SK-N-SH (cell line): Measurements from ENCODE around the gene ASAH2. TPM values are rescaled to one million over a fixed set of nuclear protein-coding genes. Genes with fewer than 3 reads are reported as not detected.

ENCODE experiments used
- CTCF ChIA-PET: fragments of 300-600, 350-600 bp; formaldehyde crosslinking; extraction: SDS; loops from one replicate; lab custom pipeline; 2021; lab: Yijun Ruan, JAX
- POLR2A ChIA-PET: fragments of 350-600 bp; sonication (Branson Sonifier 250); formaldehyde crosslinking; extraction: SDS; loops from one replicate; lab custom pipeline; 2020; ENCODE audit warnings: antibody characterized with exemption, inconsistent platforms; lab: Yijun Ruan, JAX
- DNase-seq: peaks from one replicate; pipeline ENCODE4 v3.0.0; 2012
- H2AFZ ChIP-seq: fragments of 200-600 bp; sonication (generic); 2 replicates; pipeline ENCODE4 v1.8.1; 2016; ENCODE audit warnings: antibody characterized with exemption, mild to moderate bottlenecking, low read depth
- H3F3A ChIP-seq: fragments of 200-600 bp; sonication (generic); replicated peaks from 2 replicates; pipeline ENCODE3; 2016; ENCODE audit warnings: antibody characterized with exemption, mild to moderate bottlenecking; ENCODE audit not compliant: insufficient read depth
- H3K27ac ChIP-seq, 2 experiments: fragments of 200-500 bp in 1 of 2; fragments of 200-600 bp in 1 of 2; sonication (Bioruptor generic) in 1 of 2; sonication (generic), shearing (Covaris generic) in 1 of 2; 2 replicates each; pipeline versions ENCODE4 v1.5.1 to v1.6.1; 2014 to 2016; ENCODE audit warnings: low read depth in 2 of 2, inconsistent platforms in 1 of 2, low read length in 1 of 2, mild to moderate bottlenecking in 1 of 2, mixed read lengths in 1 of 2
- H3K27me3 ChIP-seq: fragments of 200-600 bp; sonication (generic), shearing (Covaris generic); 2 replicates; pipeline ENCODE4 v1.6.1; 2016; ENCODE audit warnings: mixed run types; ENCODE audit not compliant: insufficient read depth
- H3K36me3 ChIP-seq, 2 experiments: fragments of 200-500 bp in 1 of 2; fragments of 200-600 bp in 1 of 2; sonication (Bioruptor generic) in 1 of 2; sonication (generic) in 1 of 2; replicated peaks in 1 of 2; 2 replicates each; pipeline versions ENCODE3 to v1.5.1; 2014 to 2016; ENCODE audit warnings: low read length in 1 of 2, mild to moderate bottlenecking in 1 of 2; ENCODE audit not compliant: insufficient read depth in 2 of 2, control insufficient read depth in 1 of 2
- H3K4me1 ChIP-seq, 2 experiments: fragments of 200-500 bp in 1 of 2; fragments of 200-600 bp in 1 of 2; sonication (Bioruptor generic) in 1 of 2; sonication (generic), shearing (Covaris generic) in 1 of 2; 2 replicates each; pipeline versions ENCODE4 v1.5.1 to v1.6.1; 2014 to 2016; ENCODE audit warnings: low read depth in 1 of 2, low read length in 1 of 2, mixed run types in 1 of 2; ENCODE audit not compliant: insufficient read depth in 2 of 2, control insufficient read depth in 1 of 2
- H3K4me2 ChIP-seq: fragments of 200-600 bp; sonication (generic), shearing (Covaris generic); 2 replicates; pipeline ENCODE4 v1.6.1; 2017; ENCODE audit warnings: mixed run types
- H3K4me3 ChIP-seq, 2 experiments: fragments of 200-500 bp in 1 of 2; fragments of 200-600 bp in 1 of 2; sonication (Bioruptor generic) in 1 of 2; sonication (generic), shearing (Covaris generic) in 1 of 2; 2 replicates each; pipeline versions ENCODE4 v1.5.1 to v1.8.1; 2014 to 2016; ENCODE audit warnings: low read depth in 2 of 2, inconsistent platforms in 1 of 2, low read length in 1 of 2, mild to moderate bottlenecking in 1 of 2, mixed read lengths in 1 of 2, moderate library complexity in 1 of 2
- H3K79me2 ChIP-seq: fragments of 200-600 bp; sonication (generic); 2 replicates; pipeline ENCODE4 v1.8.1; 2017; ENCODE audit warnings: mild to moderate bottlenecking; ENCODE audit not compliant: insufficient read depth
- H3K9ac ChIP-seq: fragments of 200-600 bp; sonication (generic); 2 replicates; pipeline ENCODE4 v1.6.1; 2017; ENCODE audit warnings: mixed run types
- H3K9me2 ChIP-seq: fragments of 200-600 bp; sonication (generic); 2 replicates; pipeline ENCODE4 v1.6.1; 2017; ENCODE audit warnings: mixed run types
- H3K9me3 ChIP-seq: fragments of 200-600 bp; sonication (generic); 2 replicates; pipeline ENCODE4 v1.6.1; 2017; ENCODE audit warnings: mixed run types, mild to moderate bottlenecking, moderate library complexity
- H4K20me1 ChIP-seq: fragments of 200-600 bp; sonication (generic); 2 replicates; pipeline ENCODE4 v1.6.1; 2017; ENCODE audit warnings: mild to moderate bottlenecking, mixed run types; ENCODE audit not compliant: insufficient read depth
- ELF1 ChIP-seq: IDR thresholded peaks from 2 replicates; pipeline ENCODE4 v1.4.0; 2012
- EZH2phosphoT487 ChIP-seq: fragments of 200-600 bp; sonication (generic); IDR thresholded peaks from 2 replicates; pipeline ENCODE4 v1.6.1; 2017; ENCODE audit warnings: low read depth, mixed run types, mild to moderate bottlenecking, antibody characterized with exemption, moderate library complexity, borderline replicate concordance
- FOSL2 ChIP-seq: IDR thresholded peaks from 2 replicates; pipeline ENCODE4 v1.4.0; 2012; ENCODE audit warnings: low read depth, mild to moderate bottlenecking, moderate library complexity, borderline replicate concordance
- FOXJ3 ChIP-seq: sonication (generic); formaldehyde crosslinking; IDR thresholded peaks from 2 replicates; pipeline ENCODE4 v1.5.1; 2020; ENCODE audit warnings: mild to moderate bottlenecking, missing genetic modification reagents
- GABPA ChIP-seq: IDR thresholded peaks from 2 replicates; pipeline ENCODE4 v1.4.0; 2012; ENCODE audit warnings: low read depth, mild to moderate bottlenecking
- JUND ChIP-seq: IDR thresholded peaks from 2 replicates; pipeline ENCODE4 v1.4.0; 2012
- NFIC ChIP-seq: IDR thresholded peaks from 2 replicates; pipeline ENCODE4 v1.4.0; 2012; ENCODE audit warnings: borderline replicate concordance
- POLR2AphosphoS5 ChIP-seq: IDR thresholded peaks from 2 replicates; pipeline ENCODE4 v1.6.1; 2012; ENCODE audit warnings: low read depth, low read length
- RCOR1 ChIP-seq: fragments of 150-350 bp; IDR thresholded peaks from 2 replicates; pipeline ENCODE4 v1.6.1; 2017; ENCODE audit warnings: antibody characterized with exemption, low read length
- RFX5 ChIP-seq: IDR thresholded peaks from 2 replicates; pipeline ENCODE4 v1.6.1; 2012; ENCODE audit warnings: mild to moderate bottlenecking, improper control_type of control experiment, low read length
- RXRA ChIP-seq: IDR thresholded peaks from 2 replicates; pipeline ENCODE4 v1.4.0; 2012; ENCODE audit warnings: low read depth, mild to moderate bottlenecking, borderline replicate concordance
- SMC3 ChIP-seq: IDR thresholded peaks from 2 replicates; pipeline ENCODE4 v1.6.1; 2012; ENCODE audit warnings: low read depth, low read length, improper control_type of control experiment
- TCF12 ChIP-seq: IDR thresholded peaks from 2 replicates; pipeline ENCODE4 v1.4.0; 2012
- TEAD4 ChIP-seq: IDR thresholded peaks from 2 replicates; pipeline ENCODE4 v1.4.0; 2012; ENCODE audit warnings: mild to moderate bottlenecking, borderline replicate concordance; ENCODE audit not compliant: insufficient read depth
- WGBS: methylation state at CpG from one replicate; pipeline ENCODE4 v1.1.6; 2017; ENCODE audit warnings: low lambda C conversion rate; 5-methylcytosine and 5-hydroxymethylcytosine counted together
- polyA plus RNA-seq, 3 experiments: library from polyadenylated mRNA; depleted of rRNA; stranded (reverse); fragments of >200 nt; gene quantifications; 2 replicates each; pipeline ENCODE4 v1.2.3, GENCODE V29; 2012
- TF ChIP-seq, protein P1 (sequence below): fragments of 150-350 bp; IDR thresholded peaks from 2 replicates; pipeline ENCODE4 v1.6.1; 2016; ENCODE audit warnings: mild to moderate bottlenecking, low read depth, low read length
- TF ChIP-seq, protein P2 (sequence below): IDR thresholded peaks from 2 replicates; pipeline ENCODE4 v1.4.0; 2012; ENCODE audit warnings: low read depth, borderline replicate concordance

ASAH2 gene
- polyA plus RNA-seq, 1 of the 3 experiments (the other 2 are of a cell fraction) = 1.8 TPM

- ChIA-PET CTCF (no interaction called here), POLR2A (no interaction called here)
- no peak for DNase-seq
- TF ChIP-seq FOSL2 (no peak), EZH2phosphoT487 (no peak), GABPA (no peak)
- TF ChIP-seq, protein P1, sequence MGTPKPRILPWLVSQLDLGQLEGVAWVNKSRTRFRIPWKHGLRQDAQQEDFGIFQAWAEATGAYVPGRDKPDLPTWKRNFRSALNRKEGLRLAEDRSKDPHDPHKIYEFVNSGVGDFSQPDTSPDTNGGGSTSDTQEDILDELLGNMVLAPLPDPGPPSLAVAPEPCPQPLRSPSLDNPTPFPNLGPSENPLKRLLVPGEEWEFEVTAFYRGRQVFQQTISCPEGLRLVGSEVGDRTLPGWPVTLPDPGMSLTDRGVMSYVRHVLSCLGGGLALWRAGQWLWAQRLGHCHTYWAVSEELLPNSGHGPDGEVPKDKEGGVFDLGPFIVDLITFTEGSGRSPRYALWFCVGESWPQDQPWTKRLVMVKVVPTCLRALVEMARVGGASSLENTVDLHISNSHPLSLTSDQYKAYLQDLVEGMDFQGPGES = no peak
- H3K9me3 ChIP-seq = no peaks in the 10 kb centered on the region
- H3K4me3 ChIP-seq = no peak overlapping the region
- 15% methylated on average over 5 of the region's 5 CpGs for WGBS
- H3K79me2 ChIP-seq = no peaks in the 10 kb centered on the region
- H3K4me1 ChIP-seq = no peaks in the 10 kb centered on the region
- no peak overlapping the region for H2AFZ ChIP-seq
- H3K27me3 ChIP-seq = peaks cover 11% of the 10 kb centered on the region; the same call in 1 of the 2 replicates
- no peaks in the 10 kb centered on the region for H3K9me2 ChIP-seq
- no peak overlapping the region for H3K4me2 ChIP-seq
- no peak overlapping the region for H3K27ac ChIP-seq
- H4K20me1 ChIP-seq = no peaks in the 10 kb centered on the region
- no peaks in the 10 kb centered on the region for H3K36me3 ChIP-seq
- H3F3A ChIP-seq = no peaks in the 10 kb centered on the region
- no peak overlapping the region for H3K9ac ChIP-seq
These were observed 2.7 kb downstream of the ASAH2 start for GRCh38 chr10:50248598-50248997.

- Histone ChIP-seq H3K9me2 (no peaks in the 10 kb centered on the region), H3K79me2 (no peaks in the 10 kb centered on the region), H3K4me3 (no peak overlapping the region), H3K36me3 (no peaks in the 10 kb centered on the region), H3K9me3 (no peaks in the 10 kb centered on the region), H4K20me1 (no peaks in the 10 kb centered on the region), H3F3A (no peaks in the 10 kb centered on the region), H3K27me3 (peaks cover 15% of the 10 kb centered on the region; the same call in 1 of the 2 replicates), H3K9ac (no peak overlapping the region), H3K4me1 (no peaks in the 10 kb centered on the region), H3K4me2 (no peak overlapping the region), H3K27ac (no peak overlapping the region)
- CTCF ChIA-PET = no interaction called here
- WGBS = 6% methylated on average over 3 of the region's 3 CpGs
- POLR2A ChIA-PET = no interaction called here
- DNase-seq = no peak
- TF ChIP-seq FOXJ3 (CRISPR knock-in tag) = no peak
- TF ChIP-seq, protein P2, sequence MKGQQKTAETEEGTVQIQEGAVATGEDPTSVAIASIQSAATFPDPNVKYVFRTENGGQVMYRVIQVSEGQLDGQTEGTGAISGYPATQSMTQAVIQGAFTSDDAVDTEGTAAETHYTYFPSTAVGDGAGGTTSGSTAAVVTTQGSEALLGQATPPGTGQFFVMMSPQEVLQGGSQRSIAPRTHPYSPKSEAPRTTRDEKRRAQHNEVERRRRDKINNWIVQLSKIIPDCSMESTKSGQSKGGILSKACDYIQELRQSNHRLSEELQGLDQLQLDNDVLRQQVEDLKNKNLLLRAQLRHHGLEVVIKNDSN = no peak
- TF ChIP-seq JUND = no peak
- no peak for TF ChIP-seq SMC3
- no peak for TF ChIP-seq ELF1
- no peak for TF ChIP-seq TEAD4
- TF ChIP-seq RXRA = no peak
- TF ChIP-seq RCOR1 = no peak
- no peak for TF ChIP-seq TCF12
- TF ChIP-seq POLR2AphosphoS5 = no peak
- TF ChIP-seq RFX5 = no peak
- TF ChIP-seq NFIC = no peak
- TF ChIP-seq, all 33 proteins: peak for 0
- no peak overlapping the region for H2AFZ ChIP-seq
These were observed 3.3 kb downstream of the ASAH2 start for GRCh38 chr10:50248062-50248461.
